ENCODE measurements around the gene EPB41L5. TPM values are rescaled to one million over a fixed set of nuclear protein-coding genes. Genes with fewer than 3 reads are reported as not detected.

EPB41L5 gene
- total RNA-seq, 1 donor from 2014 or later, result 75.3 TPM

- Mint-ChIP-seq H3K4me3 (ENCODE audit: low read depth) (no peak overlapping the region), H3K27ac (no peak overlapping the region), H3K9me3 (ENCODE audit: low read depth) (no peaks in the 10 kb centered on the region), H3K4me1 (ENCODE audit: low read depth) (peaks cover 2% of the 10 kb centered on the region), H3K36me3 (ENCODE audit: insufficient read depth) (peaks cover 24% of the 10 kb centered on the region), H3K27me3 (no peaks in the 10 kb centered on the region)
- DNase-seq (ENCODE audit: low spot score, unreplicated experiment), result no peak
- TF ChIP-seq, protein P1, sequence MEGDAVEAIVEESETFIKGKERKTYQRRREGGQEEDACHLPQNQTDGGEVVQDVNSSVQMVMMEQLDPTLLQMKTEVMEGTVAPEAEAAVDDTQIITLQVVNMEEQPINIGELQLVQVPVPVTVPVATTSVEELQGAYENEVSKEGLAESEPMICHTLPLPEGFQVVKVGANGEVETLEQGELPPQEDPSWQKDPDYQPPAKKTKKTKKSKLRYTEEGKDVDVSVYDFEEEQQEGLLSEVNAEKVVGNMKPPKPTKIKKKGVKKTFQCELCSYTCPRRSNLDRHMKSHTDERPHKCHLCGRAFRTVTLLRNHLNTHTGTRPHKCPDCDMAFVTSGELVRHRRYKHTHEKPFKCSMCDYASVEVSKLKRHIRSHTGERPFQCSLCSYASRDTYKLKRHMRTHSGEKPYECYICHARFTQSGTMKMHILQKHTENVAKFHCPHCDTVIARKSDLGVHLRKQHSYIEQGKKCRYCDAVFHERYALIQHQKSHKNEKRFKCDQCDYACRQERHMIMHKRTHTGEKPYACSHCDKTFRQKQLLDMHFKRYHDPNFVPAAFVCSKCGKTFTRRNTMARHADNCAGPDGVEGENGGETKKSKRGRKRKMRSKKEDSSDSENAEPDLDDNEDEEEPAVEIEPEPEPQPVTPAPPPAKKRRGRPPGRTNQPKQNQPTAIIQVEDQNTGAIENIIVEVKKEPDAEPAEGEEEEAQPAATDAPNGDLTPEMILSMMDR (IDR thresholded peaks at IDR 0.05; ENCODE audit: unreplicated experiment), result no peak
These were observed 95.9 kb downstream of the EPB41L5 start for GRCh38 chr2:120108749-120109148.

- Mint-ChIP-seq H3K36me3 (ENCODE audit: insufficient read depth) (peaks cover 18% of the 10 kb centered on the region), H3K4me1 (ENCODE audit: low read depth) (peaks cover 2% of the 10 kb centered on the region), H3K27ac (no peak overlapping the region), H3K27me3 (no peaks in the 10 kb centered on the region), H3K9me3 (ENCODE audit: low read depth) (no peaks in the 10 kb centered on the region), H3K4me3 (ENCODE audit: low read depth) (no peak overlapping the region)
- DNase-seq (ENCODE audit: low spot score, unreplicated experiment), result no peak
- TF ChIP-seq, protein P1 (IDR thresholded peaks at IDR 0.05; ENCODE audit: unreplicated experiment), result no peak
These were observed 96.5 kb downstream of the EPB41L5 start for GRCh38 chr2:120109186-120110061.

- DNase-seq (ENCODE audit: low spot score, unreplicated experiment), result no peak
- H3K36me3 Mint-ChIP-seq (ENCODE audit: insufficient read depth), result peaks cover 18% of the 10 kb centered on the region
- peaks cover 4% of the 10 kb centered on the region for H3K4me1 Mint-ChIP-seq (ENCODE audit: low read depth)
These were observed 97.1 kb downstream of the EPB41L5 start for GRCh38 chr2:120110062-120110362.

DNA sequence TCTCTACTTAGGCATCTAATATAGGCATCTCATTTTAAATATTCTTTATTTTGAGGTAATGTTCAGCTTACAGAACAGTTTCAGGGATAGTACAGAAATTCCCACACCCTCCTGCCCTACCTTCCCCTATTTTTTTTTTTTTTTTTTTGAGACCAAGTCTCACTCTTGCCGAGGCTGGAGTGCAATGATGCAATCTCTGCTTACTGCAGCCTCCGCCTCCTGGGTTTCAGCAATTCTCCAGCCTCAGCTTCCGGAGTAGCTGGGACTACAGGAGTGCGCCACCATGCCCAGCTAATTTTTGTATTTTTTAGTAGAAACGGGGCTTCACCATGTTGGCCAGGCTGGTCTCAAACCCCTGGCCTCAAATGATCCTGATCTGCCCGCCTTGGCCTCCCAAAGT, 97.6 kb downstream of the EPB41L5 start:
- no peak overlapping the region for H3K27ac Mint-ChIP-seq
- peaks cover 4% of the 10 kb centered on the region for H3K4me1 Mint-ChIP-seq (ENCODE audit: low read depth)
- H3K27me3 Mint-ChIP-seq, result no peaks in the 10 kb centered on the region
- no peak overlapping the region for H3K4me3 Mint-ChIP-seq (ENCODE audit: low read depth)
- TF ChIP-seq, protein P1 (IDR thresholded peaks at IDR 0.05; ENCODE audit: unreplicated experiment), result no peak
- H3K9me3 Mint-ChIP-seq (ENCODE audit: low read depth), result no peaks in the 10 kb centered on the region
- H3K36me3 Mint-ChIP-seq (ENCODE audit: insufficient read depth), result peaks cover 18% of the 10 kb centered on the region
- DNase-seq (ENCODE audit: low spot score, unreplicated experiment), result no peak

More at GRCh38 chr2:120110062-120110362, 97.1 kb downstream of the EPB41L5 start:
- Mint-ChIP-seq H3K27me3 (no peaks in the 10 kb centered on the region), H3K9me3 (ENCODE audit: low read depth) (no peaks in the 10 kb centered on the region), H3K27ac (no peak overlapping the region), H3K4me3 (ENCODE audit: low read depth) (no peak overlapping the region)
- TF ChIP-seq, protein P1 (IDR thresholded peaks at IDR 0.05; ENCODE audit: unreplicated experiment), result no peak

GRCh38 chr2:120111193-120111592, 98.3 kb downstream of the EPB41L5 start:
- H3K36me3 Mint-ChIP-seq (ENCODE audit: insufficient read depth), result peaks cover 17% of the 10 kb centered on the region
- no peak overlapping the region for H3K27ac Mint-ChIP-seq
- H3K4me3 Mint-ChIP-seq (ENCODE audit: low read depth), result no peak overlapping the region
- no peak for DNase-seq (ENCODE audit: low spot score, unreplicated experiment)
- TF ChIP-seq, protein P1 (IDR thresholded peaks at IDR 0.05; ENCODE audit: unreplicated experiment), result no peak
- H3K9me3 Mint-ChIP-seq (ENCODE audit: low read depth), result no peaks in the 10 kb centered on the region
- H3K4me1 Mint-ChIP-seq (ENCODE audit: low read depth), result peaks cover 4% of the 10 kb centered on the region
- H3K27me3 Mint-ChIP-seq, result no peaks in the 10 kb centered on the region

All from progenitor cell of endocrine pancreas (in vitro differentiated cells).